ENCODE data around the gene RNU1-4.
"Not testable (repeated sequence)": the region's sequence is repeated elsewhere in the genome, so short reads cannot be mapped to it uniquely, and the experiment has no call there.

The RNU1-4 gene

GRCh38 chr1:16728243-16728949 lies 11.9 kb upstream of the RNU1-4 start:
- not testable (repeated sequence) for DNase-seq (ENCODE audit: low read depth in 2 of 2)

- DNase-seq (ENCODE audit: low read depth in 2 of 2), result not testable (repeated sequence)
Measured at GRCh38 chr1:16732254-16732896, 7.9 kb upstream of the RNU1-4 start.

GRCh38 chr1:16741230-16741629 lies 914 bp downstream of the RNU1-4 start:
- not testable (repeated sequence) for DNase-seq (ENCODE audit: low read depth in 2 of 2)

- not testable (repeated sequence) for DNase-seq (ENCODE audit: low read depth in 2 of 2)
Measured at GRCh38 chr1:16747660-16748059, 7.3 kb downstream of the RNU1-4 start.

- not testable (repeated sequence) for DNase-seq (ENCODE audit: low read depth in 2 of 2)
Measured at GRCh38 chr1:16748710-16749109, 8.4 kb downstream of the RNU1-4 start.

- not testable (repeated sequence) for DNase-seq (ENCODE audit: low read depth in 2 of 2)
Measured at GRCh38 chr1:16749910-16750888, 9.9 kb downstream of the RNU1-4 start.

GRCh38 chr1:16752770-16753169 lies 12.5 kb downstream of the RNU1-4 start:
- not testable (repeated sequence) for DNase-seq (ENCODE audit: low read depth in 2 of 2)

GRCh38 chr1:16755385-16755784 lies 15.1 kb downstream of the RNU1-4 start:
- not testable (repeated sequence) for DNase-seq (ENCODE audit: low read depth in 2 of 2)

- not testable (repeated sequence) for DNase-seq (ENCODE audit: low read depth in 2 of 2)
Measured at GRCh38 chr1:16755932-16756331, 15.6 kb downstream of the RNU1-4 start.

- DNase-seq (ENCODE audit: low read depth in 2 of 2), result not testable (repeated sequence)
Measured at GRCh38 chr1:16757574-16757973, 17.3 kb downstream of the RNU1-4 start.

- not testable (repeated sequence) for DNase-seq (ENCODE audit: low read depth in 2 of 2)
Measured at GRCh38 chr1:16758060-16758459, 17.7 kb downstream of the RNU1-4 start.

- not testable (repeated sequence) for DNase-seq (ENCODE audit: low read depth in 2 of 2)
Measured at GRCh38 chr1:16759041-16759493, 18.8 kb downstream of the RNU1-4 start.

- not testable (repeated sequence) for DNase-seq (ENCODE audit: low read depth in 2 of 2)
Measured at GRCh38 chr1:16759650-16760455, 19.5 kb downstream of the RNU1-4 start.

- not testable (repeated sequence) for DNase-seq (ENCODE audit: low read depth in 2 of 2)
Measured at GRCh38 chr1:16760456-16760765, 20.1 kb downstream of the RNU1-4 start.

- DNase-seq (ENCODE audit: low read depth in 2 of 2), result not testable (repeated sequence)
Measured at GRCh38 chr1:16760801-16761200, 20.5 kb downstream of the RNU1-4 start.

GRCh38 chr1:16764248-16764819 lies 24.0 kb downstream of the RNU1-4 start:
- DNase-seq (ENCODE audit: low read depth in 2 of 2), result not testable (repeated sequence)

GRCh38 chr1:16764820-16765655 lies 24.7 kb downstream of the RNU1-4 start:
- not testable (repeated sequence) for DNase-seq (ENCODE audit: low read depth in 2 of 2)

- DNase-seq (ENCODE audit: low read depth in 2 of 2), result not testable (repeated sequence)
Measured at GRCh38 chr1:16765731-16766605, 25.7 kb downstream of the RNU1-4 start.
